ENCODE data around the gene SELENOO. TPM values are rescaled to one million over a fixed set of nuclear protein-coding genes. Genes with fewer than 3 reads are reported as not detected.

Gene SELENOO
- total RNA-seq, 1 donor from 2014 or later: 24.7 TPM

DNA sequence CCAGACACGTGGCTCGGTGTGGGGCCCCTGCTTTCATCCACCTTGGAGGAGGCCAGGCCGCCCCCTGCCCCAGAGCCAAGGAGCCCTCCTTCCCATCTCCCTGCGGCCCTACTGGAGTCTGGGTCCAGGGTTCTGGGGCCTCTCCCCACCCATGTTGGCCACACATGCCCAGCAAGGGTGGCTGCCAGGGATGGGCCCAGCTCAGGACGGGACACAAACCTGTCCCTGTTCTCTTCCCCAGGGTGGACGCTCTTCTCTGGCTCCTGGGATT, 25.7 kb upstream of the SELENOO start:
- H3K4me1 Mint-ChIP-seq (ENCODE audit: low read depth): peaks cover 5% of the 10 kb centered on the region
- no peak overlapping the region for H3K4me3 Mint-ChIP-seq (ENCODE audit: low read depth)
- H3K27ac Mint-ChIP-seq: no peak overlapping the region
- H3K36me3 Mint-ChIP-seq (ENCODE audit: insufficient read depth): peaks cover 6% of the 10 kb centered on the region
- DNase-seq (ENCODE audit: low spot score, unreplicated experiment): no peak
- H3K9me3 Mint-ChIP-seq (ENCODE audit: low read depth): no peaks in the 10 kb centered on the region
- TF ChIP-seq, protein P1, sequence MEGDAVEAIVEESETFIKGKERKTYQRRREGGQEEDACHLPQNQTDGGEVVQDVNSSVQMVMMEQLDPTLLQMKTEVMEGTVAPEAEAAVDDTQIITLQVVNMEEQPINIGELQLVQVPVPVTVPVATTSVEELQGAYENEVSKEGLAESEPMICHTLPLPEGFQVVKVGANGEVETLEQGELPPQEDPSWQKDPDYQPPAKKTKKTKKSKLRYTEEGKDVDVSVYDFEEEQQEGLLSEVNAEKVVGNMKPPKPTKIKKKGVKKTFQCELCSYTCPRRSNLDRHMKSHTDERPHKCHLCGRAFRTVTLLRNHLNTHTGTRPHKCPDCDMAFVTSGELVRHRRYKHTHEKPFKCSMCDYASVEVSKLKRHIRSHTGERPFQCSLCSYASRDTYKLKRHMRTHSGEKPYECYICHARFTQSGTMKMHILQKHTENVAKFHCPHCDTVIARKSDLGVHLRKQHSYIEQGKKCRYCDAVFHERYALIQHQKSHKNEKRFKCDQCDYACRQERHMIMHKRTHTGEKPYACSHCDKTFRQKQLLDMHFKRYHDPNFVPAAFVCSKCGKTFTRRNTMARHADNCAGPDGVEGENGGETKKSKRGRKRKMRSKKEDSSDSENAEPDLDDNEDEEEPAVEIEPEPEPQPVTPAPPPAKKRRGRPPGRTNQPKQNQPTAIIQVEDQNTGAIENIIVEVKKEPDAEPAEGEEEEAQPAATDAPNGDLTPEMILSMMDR (IDR thresholded peaks at IDR 0.05; ENCODE audit: unreplicated experiment): no peak
- H3K27me3 Mint-ChIP-seq: no peaks in the 10 kb centered on the region

DNA sequence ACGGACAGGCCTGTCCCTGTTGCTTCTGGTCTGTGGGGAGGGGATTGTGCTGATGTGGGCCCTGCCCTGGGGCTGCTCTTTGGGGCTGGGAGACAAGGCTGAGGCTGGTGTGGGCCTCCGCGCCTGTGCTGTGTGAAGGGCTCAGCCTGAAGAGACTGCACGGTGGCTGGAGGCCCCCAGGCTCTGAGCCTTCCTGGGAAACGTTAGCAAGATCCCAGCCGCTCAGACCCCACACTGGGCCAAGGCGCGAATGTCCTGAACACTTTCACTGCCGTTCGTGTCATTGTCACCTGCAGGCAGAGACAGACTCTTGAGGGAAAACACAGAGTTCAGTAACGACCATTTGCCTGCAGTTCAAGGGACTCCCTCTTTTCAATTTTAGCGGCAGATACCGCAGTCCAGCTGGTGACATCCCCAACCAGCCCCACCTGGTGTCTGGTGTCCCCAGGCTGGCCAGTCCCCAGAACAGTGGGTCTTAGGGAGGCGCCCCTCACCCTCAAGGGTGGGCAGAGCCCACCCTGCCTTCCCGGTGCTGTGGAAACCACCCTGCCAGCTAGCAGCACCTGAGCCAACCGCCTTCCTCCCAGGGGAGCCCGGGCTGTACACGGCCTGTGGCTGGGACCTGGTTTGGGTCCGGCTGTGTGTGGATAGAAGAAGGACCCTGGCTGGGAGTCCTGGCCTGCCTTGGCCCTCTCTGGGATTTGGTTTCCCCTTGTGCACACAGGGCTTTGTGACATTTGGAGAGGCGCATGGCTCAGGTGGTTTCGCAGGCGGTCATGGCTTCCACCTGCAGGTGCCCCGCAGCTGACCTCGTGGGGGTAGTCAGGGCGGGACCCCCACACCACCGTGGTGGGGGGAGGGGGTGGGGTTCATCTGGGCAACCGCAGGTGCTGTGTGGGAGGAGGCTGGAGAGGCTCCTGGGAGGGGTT, 24.6 kb upstream of the SELENOO start:
- H3K36me3 Mint-ChIP-seq (ENCODE audit: insufficient read depth): peaks cover 6% of the 10 kb centered on the region
- no peak overlapping the region for H3K4me3 Mint-ChIP-seq (ENCODE audit: low read depth)
- no peak for DNase-seq (ENCODE audit: low spot score, unreplicated experiment)

DNA sequence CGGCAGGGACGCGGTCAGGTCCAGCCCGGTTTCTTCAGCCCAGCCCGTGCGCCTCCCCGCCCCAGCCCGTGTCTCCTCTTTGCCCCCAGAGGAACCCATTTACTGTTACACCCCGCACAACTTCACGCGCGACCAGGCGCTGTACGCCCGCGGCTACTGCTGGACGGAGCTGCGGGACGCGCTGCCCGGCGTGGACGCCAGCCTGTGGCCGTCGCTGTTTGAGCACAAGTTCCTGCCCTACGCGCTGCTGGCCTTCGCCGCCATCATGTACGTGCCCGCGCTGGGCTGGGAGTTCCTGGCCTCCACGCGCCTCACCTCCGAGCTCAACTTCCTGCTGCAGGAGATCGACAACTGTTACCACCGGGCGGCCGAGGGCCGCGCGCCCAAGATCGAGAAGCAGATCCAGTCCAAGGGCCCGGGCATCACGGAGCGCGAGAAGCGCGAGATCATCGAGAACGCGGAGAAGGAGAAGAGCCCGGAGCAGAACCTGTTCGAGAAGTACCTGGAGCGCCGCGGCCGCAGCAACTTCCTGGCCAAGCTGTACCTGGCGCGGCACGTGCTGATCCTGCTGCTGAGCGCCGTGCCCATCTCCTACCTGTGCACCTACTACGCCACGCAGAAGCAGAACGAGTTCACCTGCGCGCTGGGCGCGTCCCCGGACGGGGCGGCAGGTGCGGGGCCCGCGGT, 23.8 kb upstream of the SELENOO start:
- Mint-ChIP-seq H3K9me3 (ENCODE audit: low read depth) (no peaks in the 10 kb centered on the region), H3K4me3 (ENCODE audit: low read depth) (no peak overlapping the region), H3K36me3 (ENCODE audit: insufficient read depth) (peaks cover 6% of the 10 kb centered on the region), H3K4me1 (ENCODE audit: low read depth) (peaks cover 1% of the 10 kb centered on the region), H3K27me3 (no peaks in the 10 kb centered on the region), H3K27ac (no peak overlapping the region)
- TF ChIP-seq, protein P1 (IDR thresholded peaks at IDR 0.05; ENCODE audit: unreplicated experiment): no peak
- DNase-seq (ENCODE audit: low spot score, unreplicated experiment): no peak

More for the DNA sequence above, 24.6 kb upstream of the SELENOO start:
- TF ChIP-seq, protein P1 (IDR thresholded peaks at IDR 0.05; ENCODE audit: unreplicated experiment): no peak
- Mint-ChIP-seq H3K4me1 (ENCODE audit: low read depth) (peaks cover 2% of the 10 kb centered on the region), H3K27ac (no peak overlapping the region), H3K9me3 (ENCODE audit: low read depth) (no peaks in the 10 kb centered on the region), H3K27me3 (no peaks in the 10 kb centered on the region)

DNA sequence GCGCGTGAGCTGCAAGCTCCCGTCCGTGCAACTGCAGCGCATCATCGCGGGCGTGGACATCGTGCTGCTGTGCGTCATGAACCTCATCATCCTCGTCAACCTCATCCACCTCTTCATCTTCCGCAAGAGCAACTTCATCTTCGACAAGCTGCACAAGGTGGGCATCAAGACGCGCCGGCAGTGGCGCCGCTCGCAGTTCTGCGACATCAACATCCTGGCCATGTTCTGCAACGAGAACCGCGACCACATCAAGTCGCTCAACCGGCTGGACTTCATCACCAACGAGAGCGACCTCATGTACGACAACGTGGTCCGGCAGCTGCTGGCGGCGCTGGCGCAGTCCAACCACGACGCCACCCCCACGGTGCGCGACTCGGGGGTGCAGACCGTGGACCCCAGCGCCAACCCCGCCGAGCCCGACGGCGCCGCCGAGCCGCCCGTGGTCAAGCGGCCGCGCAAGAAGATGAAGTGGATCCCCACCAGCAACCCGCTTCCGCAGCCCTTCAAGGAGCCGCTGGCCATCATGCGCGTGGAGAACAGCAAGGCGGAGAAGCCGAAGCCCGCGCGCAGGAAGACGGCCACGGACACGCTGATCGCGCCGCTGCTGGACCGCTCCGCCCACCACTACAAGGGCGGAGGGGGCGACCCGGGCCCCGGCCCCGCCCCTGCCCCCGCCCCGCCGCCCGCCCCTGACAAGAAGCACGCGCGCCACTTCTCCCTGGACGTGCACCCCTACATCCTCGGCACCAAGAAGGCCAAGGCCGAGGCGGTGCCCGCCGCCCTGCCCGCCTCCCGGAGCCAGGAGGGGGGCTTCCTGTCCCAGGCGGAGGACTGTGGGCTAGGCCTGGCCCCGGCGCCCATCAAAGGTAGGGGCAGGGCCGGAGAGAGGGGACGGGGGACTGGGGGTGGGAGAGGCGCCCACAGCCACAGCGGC, 23.0 kb upstream of the SELENOO start:
- Mint-ChIP-seq H3K36me3 (ENCODE audit: insufficient read depth) (peaks cover 6% of the 10 kb centered on the region), H3K4me1 (ENCODE audit: low read depth) (peaks cover 1% of the 10 kb centered on the region), H3K27me3 (no peaks in the 10 kb centered on the region), H3K4me3 (ENCODE audit: low read depth) (no peak overlapping the region), H3K9me3 (ENCODE audit: low read depth) (no peaks in the 10 kb centered on the region), H3K27ac (no peak overlapping the region)
- TF ChIP-seq, protein P1 (IDR thresholded peaks at IDR 0.05; ENCODE audit: unreplicated experiment): no peak
- no peak for DNase-seq (ENCODE audit: low spot score, unreplicated experiment)

DNA sequence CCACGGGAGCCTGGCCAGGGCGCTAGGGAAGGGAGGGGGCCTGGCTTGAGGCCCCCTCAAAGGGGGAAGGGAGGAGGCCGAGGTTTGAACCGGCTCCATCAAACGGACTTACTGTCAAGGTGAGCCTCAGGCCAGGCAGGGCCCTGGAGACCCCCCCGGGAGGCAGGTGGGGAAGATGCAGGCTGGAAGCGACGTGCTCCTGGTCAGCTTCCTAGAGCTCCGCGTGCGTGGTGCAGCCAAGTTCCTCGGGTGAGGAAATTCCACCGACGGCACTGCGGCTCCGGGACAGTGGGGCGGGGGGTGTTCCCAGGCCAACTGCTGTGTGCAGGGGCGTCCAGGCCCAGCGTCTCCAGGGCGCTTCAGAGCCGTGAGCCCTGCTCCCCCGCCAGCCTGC, 22.3 kb upstream of the SELENOO start:
- no peaks in the 10 kb centered on the region for H3K27me3 Mint-ChIP-seq
- H3K4me3 Mint-ChIP-seq (ENCODE audit: low read depth): no peak overlapping the region
- H3K27ac Mint-ChIP-seq: no peak overlapping the region
- TF ChIP-seq, protein P1 (IDR thresholded peaks at IDR 0.05; ENCODE audit: unreplicated experiment): no peak
- DNase-seq (ENCODE audit: low spot score, unreplicated experiment): no peak
- peaks cover 6% of the 10 kb centered on the region for H3K36me3 Mint-ChIP-seq (ENCODE audit: insufficient read depth)
- peaks cover 1% of the 10 kb centered on the region for H3K4me1 Mint-ChIP-seq (ENCODE audit: low read depth)
- H3K9me3 Mint-ChIP-seq (ENCODE audit: low read depth): no peaks in the 10 kb centered on the region

Data from progenitor cell of endocrine pancreas (in vitro differentiated cells).